Hematopoietic multipotent progenitor cell treated with erythropoietin and hydrocortisone succinate and interleukin-3 and kit ligand, for 6 days (in vitro differentiated cells): Measurements from ENCODE around the gene POFUT2.
"Not testable (repeated sequence)": the region's sequence is repeated elsewhere in the genome, so short reads cannot be mapped to it uniquely, and the experiment has no call there.

ENCODE experiments used
- DNase-seq: peaks from one replicate; pipeline ENCODE4 v3.0.0-alpha.2; 2015

Gene POFUT2

DNA sequence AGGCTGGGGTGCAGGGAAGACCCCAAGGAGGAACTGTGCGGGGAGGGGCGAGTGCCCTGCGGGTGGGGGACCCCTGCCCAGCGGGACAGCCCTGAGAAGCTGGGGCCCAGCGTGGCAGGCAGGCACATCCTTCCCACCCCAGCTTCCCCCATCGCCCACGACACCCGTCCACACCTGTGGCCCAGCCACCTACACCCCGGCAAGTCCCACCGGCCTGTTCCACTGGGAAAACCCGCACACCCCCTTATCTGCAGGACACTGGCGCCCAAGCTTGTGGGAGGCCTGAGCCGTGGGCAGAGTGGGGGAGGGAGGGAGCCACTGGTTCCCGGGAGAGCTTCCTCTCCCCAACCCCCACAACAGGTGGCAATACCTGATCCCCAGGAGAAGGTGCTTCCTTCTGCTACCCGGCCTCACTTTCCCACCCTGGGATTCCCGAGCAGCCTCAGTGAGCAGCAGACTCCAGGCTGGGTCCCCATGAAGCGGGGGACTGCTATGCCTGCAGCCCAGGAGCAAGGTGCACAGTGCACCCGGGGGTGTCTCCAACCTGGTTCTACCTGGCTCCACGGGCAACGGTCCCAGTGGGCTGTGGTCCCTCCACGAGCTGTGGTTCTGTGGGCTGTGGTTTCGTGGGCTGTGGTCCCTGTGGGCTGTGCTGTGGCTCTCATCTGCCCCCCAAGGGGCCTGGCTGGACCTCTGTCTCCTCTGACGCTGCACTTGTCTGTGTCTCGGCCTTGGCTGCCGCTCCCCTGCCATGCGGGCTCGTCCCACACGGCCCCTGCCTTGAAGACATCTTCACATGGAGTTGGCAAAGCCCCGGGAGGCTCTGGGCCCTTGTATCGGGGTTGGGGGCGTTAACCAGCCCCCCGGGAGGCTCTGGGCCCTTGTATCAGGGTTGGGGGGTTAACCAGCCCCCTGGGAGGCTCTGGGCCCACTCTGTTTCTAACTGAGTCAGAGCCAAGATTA, 37.8 kb upstream of the POFUT2 start:
- no peak for DNase-seq

DNA sequence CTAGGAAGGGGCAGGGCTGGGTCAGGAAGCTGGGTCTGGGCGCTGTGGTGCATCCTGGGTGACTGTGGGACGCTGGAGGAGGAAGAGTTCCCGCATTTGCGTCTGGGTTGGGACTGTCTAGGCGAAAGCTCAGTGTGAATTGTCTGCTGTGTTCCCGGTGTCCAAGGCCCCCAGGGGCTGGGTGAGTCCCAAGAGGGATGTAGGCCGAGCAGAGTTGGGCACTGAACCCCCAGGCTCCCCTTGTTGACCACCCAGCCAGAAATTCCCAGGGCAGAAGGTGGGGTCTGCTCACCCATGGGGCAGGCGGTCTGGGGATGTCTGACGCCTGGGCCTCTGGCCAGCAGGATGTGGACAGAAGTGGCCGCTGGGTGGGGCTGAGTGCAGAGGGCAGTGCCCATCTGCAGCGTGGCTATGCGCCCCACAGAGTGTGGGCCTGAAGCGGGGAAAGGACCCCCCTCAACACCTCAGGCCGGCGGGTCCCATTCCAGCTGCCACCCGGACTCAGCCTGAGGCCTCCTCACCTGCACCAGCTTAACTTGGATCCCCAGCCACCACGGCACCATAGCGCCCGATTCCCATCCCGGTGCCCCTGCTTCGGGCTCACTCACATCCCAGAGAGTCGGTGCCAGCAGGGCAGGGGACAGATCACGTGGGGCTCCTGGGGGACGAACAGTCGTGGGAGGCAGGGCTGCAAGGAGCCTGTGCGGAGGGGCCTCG, 37.0 kb upstream of the POFUT2 start:
- no peak for DNase-seq

DNA sequence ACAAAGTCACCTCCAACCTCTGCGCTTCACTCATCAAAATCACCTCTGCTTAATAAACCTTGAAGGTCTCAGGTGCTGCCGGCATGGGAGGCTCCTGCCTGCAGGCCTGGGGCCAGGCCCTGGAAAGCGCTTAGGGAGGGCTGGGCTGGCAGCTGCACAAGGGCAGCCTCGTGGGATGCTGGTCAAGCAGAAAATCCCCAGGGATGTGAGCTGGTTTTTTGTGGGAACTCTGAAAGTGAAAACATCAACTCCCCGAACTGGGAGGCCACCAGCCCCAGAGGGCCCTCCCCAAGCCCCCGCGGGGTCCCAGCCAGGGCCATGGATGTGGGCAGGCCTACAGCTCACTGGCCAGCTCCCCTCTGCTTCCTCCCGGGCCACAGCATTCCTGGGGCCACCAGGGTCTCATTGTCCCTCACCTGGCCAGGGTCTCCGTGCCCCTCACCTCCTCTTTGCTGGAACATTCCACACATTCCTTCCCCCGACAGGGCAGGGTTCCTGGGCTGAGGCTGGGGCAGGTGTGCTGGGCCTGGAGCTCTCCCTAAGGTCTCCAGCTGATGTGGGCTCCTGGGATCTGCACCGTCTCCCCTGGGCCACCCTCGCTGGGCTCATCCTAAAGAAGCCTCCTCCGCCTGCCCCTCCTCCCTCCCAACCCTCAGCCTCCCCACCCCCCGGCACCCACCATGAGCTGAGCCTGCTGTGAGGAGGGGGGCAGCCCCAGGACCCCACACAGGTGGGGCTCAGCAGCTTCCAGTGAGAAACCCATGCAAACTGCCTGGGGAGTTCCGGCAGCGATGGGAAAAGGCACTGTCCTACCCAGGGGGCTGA, 36.0 kb upstream of the POFUT2 start:
- no peak for DNase-seq

DNA sequence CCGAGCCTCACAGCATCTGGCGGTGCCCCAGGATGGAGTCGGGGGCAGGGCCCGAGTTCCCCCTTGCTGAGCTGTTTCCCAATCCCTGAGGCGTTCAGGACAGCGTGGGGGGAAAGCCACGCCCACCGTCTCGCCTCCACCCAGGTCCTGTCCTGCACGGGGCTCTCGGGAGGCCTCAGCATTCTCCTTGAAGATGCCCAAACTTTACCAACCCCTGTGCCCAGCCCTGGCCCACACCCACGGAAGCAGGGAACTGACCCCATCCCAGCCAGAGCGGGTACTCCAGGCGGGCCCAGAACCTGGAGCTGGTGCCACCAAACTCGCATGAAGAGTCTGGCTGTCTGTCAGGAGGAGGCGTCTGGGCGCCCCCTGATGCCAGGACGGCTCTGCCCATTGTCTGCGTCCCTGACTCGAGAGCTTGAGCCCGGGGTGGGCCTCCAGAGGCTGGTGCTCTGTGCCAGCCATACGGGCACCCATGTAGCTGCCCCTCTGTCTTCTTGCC, 35.3 kb upstream of the POFUT2 start:
- DNase-seq, result no peak

DNA sequence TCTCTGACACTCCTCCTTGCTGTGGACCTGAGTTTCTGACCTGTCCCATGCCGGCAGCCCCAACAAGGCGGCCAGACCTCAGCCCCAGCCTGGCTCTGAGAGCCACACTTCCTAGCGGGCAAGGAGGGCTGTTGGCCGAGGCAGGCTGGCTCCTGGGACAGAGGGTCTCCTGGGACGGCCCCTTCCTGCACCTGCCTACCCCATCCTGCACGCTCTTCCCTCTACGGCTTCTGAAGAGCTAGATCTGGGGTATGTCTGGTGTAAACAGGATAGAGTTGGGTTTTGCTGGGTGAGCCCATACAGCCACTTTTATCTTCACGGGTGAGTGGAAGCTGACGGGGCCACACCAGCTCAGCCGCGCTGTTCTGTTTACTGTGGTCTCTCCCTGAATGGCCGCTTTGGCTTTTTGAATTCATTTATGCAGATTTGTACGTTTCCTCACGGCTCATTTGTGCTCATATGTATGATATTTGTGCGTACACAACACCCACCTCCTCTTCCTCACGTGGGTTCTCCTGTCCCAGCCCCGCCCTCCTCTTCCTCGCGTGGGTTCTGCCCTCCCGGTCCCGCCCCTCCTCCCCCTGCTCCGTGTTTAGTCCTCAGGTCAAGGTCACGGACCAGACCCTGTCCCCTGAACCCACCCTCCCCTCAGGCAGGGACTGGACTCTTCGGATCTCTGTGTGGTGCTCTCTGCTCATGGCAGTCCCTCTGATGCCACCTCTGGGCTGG, 34.7 kb upstream of the POFUT2 start:
- no peak for DNase-seq

DNA sequence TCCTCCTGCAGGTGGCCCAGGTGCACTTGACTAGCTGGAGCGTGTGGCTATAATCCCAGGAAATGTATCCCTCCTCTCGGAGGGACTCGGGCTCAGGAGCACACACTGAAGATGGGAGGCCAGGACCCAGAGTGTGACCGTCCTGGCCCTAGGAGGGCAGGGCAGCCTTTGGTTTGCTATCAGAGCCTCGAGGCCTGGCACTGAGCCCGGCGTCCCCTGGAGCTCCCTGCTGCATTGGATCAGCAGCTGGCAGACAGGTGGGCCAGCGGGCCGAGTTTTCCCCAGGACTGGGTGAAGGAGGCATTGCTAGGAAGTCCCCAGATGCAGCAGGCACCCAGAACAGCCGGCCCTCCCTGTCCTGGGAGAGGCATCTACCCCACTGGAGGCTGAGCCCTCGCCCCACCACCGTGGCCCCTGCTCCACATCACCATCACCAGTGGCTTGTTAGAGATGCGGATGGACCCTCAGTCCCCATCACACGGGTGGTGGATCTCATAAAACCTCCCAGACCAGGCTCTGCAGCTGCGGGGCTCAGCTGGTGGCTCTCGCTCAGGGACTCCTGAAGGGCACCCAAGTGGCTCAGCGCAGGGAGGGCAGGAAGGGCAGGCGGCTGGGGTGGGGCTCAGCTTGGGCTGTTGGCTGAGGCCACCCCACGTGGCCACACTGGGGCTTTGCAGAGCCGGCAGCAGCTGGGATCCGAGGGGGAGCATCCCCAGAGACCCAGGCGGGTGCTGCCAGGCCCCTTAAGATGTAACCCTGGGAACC, 32.7 kb upstream of the POFUT2 start:
- no peak for DNase-seq

DNA sequence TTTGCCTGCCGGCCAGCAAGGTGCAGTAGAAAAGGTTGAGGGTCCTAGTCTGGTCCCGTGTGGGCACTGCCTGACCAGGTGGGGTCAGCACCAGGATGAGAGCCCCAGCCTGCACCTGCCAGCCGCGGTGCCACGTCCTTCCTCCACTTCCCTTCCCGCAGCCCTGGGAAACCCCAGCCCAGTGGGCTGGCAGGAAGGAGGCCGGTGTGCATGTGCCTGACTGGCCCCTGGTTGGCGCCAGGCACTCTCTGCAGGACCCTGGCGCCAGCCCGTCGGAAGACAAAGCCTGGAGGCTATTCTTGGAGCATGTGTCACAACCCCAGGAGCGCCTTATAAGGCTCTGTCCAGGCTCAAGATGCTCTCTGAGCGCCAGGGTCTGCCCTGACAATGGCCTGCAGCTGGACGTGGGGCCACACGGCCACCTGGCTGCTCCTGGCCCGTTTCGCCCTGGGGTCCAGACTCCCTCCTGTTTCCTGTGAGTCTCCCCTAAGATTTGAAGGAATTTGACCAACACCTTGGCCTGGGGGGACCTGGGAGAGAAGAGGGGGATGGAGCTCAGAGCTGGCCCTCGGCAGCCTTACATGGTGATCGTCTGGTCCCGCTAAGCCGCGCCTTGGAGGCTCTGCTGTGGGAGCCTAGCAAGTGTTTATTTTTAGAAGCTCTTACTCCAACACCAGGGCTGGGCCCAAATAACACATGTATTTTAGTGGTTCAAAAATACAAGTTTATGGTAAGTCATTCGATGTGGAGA, 31.9 kb upstream of the POFUT2 start:
- DNase-seq, result no peak

DNA sequence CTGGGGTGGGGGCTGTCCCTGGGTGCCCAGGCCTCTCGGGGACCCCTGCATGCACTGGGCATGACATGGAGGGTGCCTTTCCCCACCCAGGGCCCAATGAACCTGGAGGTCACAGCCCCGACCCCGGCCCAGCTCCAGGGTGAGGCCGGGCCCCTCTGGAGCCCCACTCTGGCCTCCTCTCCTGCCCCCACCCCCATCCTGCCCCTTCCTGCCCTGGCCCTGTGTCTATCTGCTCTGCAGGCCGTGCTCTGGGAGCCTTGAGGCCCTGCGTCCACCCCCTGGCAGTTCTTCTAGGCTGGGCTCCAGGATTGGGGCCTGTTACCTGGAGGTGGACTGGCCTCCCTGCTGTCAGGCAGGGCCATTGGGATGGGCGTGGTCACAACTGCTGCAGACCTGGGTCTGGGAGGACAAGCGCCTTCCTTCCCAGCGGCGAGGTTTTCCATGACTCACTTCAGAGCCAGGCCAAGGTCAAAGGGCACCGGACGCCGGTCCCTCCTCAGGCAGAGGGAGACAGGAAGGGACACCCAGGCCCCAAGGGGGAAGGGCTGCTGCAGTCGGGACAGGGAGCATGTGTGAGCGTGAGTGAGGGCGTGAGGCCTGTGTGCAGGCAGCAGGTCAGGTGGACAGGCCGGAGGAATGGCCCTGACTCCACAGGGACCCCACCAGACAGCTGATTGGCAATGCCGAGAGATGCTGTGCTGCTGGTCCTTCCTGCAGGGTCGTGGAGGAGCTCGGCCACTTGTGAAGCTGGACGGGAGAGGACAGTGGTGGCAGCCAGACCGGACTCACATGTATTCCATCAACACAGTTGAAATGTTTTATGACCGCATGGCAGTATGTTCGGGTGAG, 31.1 kb upstream of the POFUT2 start:
- DNase-seq, result no peak

DNA sequence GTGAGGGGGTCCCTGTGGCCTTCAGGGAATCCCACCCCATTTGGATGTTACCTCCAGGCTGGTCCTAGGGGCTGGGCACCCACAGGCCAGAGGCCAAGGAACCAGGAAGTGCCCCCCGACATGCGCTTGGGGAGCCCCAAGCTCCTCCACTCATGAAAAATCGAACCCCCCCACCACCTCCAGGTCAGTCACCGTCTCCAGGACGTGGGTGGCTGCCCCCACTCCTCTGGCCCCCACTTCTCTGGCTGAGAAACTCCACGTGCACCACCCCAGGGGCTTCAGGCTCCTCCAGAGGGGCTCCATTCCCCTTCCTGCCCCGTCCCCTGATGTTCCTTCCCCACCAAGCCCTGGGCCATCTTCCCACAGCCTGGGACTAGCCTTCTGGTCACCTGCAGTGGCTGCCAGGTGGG, 30.5 kb upstream of the POFUT2 start:
- no peak for DNase-seq

DNA sequence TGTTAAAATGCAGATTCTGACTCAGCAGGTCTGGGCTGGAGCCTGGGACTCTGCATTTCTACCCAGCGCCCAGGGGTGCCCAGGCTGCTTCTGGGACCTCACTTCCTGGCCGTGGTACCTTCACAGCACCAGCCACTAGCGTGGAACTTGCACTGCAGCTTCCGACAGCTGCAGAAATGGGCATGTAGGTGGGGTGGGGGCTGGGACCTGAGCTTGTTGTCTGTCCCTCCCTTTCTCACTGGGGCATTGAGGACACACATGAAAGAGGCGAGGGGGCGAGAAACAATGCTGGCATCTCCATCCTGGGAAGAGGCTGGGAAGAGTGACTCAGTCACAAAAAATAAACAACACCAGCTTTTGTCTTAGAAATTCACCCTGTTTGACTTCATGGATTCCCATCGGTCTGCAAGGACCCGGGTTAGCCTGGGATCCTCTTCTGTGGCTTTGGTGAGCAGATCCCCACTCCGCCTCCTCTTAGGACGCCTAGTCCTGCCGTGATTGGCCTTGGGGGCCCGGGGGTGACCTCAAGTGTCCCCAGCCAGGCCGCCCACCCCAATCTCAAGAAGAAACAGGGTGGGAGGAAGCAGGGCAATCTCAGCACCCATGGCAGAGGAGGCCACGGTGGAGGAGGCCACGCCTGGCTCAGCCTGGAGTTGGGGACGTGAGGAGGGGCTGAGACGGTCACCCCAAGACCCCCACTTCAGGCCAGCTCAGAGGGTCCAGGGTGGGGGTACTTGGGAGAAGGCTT, 29.9 kb upstream of the POFUT2 start:
- no peak for DNase-seq

DNA sequence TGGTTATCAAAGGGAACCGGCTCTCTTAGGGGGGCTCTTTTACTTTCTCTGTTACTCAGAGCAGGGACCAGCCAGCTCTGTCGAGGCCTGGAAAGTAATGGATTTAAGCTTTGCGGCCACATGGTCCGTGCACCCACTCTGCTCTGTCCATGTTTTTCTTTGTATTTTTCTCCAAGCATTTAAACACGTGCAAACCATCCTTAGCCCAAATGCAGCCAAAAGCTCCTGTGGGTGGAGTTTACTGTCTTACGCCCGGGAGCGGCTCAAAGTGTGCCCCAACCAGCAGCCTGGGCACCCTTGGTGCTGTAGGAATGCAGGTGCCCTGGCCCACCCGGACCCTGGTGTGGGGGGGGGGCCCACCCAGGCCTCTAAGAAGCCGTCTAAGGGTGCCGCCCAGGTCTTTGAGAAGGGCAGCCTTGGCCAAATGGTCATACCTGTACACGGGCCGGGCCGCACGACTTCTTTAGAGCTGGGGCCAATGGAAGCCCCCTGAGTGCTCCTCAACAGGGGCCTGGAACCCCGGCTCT, 29.2 kb upstream of the POFUT2 start:
- no peak for DNase-seq

DNA sequence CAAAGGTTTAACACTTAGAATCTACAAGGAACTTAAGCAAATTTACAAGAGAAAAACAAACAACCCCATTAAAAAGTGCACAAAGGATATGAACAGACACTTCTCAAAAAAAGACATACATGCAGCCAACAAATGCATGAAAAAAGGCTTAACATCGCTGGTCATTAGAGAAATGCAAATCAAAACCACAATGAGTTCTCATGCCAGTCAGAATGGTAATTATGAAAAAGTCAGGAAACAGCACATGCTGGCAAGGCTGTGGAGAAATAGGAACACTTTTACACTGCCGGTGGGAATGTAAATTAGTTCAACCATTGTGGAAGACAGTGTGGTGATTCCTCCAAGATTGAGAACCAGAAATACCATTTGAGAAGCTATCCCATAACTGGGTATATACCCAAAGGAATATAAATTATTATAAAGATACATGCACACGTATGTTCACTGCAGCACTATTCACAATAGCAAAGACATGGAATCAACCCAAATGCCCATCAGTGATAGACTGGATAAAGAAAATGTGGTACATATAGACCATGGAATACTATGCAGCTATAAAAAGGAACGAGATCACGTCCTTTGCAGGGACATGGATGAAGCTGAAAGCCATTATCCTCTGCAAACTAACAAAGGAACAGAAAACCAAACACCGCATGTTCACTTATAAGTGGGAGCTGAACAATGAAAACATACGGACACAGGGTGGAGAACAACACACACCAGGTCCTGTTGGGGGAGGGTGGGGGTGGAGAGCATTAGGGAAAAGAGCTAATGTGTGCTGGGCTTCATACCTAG, 28.2 kb upstream of the POFUT2 start:
- DNase-seq, result not testable (repeated sequence)

DNA sequence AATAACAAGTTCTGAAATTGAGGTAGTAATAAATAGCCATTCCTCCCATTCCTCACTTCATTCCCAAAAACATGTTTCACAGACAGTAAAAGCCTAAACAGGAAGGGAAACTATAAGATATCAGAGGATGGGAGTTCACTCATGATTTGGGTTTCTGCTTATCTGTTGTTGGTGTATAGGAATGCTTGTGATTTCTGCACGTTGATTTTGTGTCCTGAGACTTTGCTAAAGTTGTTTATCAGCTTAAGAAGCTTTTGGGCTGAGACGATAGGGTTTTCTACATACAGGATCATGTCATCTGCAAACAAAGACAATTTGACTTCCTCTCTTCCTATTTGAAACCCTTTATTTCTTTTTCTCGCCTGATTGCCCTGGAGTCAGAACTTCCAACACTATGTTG, 26.0 kb upstream of the POFUT2 start:
- no peak for DNase-seq

DNA sequence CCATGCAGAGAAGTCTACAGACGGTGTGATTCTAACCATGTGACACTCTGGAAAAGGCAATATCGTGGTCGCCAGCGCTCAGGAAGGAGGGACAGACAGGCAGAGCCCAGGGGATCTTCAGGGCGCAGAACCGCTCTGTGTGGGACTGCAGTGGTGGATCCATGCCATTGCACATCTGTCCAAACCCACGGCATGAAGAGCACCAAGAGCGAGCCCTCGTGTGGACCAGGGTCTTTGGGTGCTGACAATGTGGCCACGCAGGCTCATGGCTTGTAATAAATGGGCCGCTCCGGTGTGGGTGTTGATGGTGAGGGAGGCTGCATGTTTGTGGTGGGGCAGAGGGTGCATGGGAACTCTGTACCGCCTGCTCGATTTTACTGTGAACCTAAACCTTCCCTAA, 25.3 kb upstream of the POFUT2 start:
- no peak for DNase-seq

DNA sequence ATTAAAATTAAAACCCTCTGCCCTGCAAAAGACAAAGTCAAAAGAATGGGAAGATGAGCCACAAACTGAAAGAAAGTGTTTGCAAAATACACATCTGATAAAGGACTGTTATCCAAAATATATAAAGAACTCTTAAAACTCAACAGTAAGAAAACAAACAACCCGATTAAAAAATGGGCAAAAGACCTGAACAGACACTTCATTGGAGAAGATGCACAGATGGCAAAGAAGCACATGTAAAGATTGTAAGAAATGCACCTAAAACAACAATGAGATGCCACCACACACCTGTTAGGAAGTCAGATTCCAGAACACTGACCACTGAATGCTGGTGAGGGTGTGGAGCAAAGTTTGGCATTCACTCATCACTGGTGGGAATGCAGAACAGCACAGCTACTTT, 24.6 kb upstream of the POFUT2 start:
- no peak for DNase-seq

DNA sequence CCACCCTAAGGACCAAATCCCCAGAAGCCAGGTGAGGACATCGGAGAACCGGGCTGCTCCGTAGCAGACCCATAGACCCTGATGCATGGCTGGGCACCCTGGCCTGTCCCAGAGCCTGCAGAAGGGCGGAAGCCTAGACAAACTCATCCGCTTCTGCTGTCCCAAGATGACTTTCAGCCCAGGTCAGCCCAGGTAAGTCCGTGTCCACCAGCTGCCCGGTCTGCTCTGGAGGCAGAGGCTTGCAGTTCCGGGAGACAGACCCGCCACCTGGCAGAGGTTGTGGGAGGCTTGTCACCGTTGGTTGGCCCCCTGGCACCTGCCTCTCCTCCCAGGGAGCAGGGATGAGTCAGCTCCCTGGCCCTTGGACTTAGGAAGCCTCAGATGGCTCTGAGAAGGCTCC, 22.8 kb upstream of the POFUT2 start:
- DNase-seq, result no peak

DNA sequence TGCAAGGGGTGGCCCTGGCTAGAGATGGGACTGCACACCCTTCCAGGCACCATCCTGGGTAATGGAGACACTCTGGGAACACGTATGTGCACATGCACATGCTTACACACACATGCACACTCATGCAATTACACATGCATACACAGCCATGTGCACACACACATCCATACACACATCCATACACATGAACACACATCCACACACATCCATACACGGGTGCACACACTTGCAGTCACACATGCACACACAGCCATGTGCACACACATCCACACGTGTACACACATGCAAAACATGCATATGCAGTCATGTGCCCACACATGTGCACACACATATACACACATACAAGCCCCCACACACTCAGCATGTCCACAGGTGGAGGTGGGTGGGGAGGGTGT, 22.3 kb upstream of the POFUT2 start:
- no peak for DNase-seq
